Stimulated activated CD4-positive, alpha-beta T cell treated with anti-CD3 and anti-CD28 coated beads, TNF-alpha, amount 100 ng/mL, for 1 hour (primary cell): ENCODE measurements around the gene AGPAT2.
"Not testable (repeated sequence)": the region's sequence is repeated elsewhere in the genome, so short reads cannot be mapped to it uniquely, and the experiment has no call there.

Experiments
- DNase-seq, 3 donors: peaks; one replicate each; pipeline ENCODE4 v3.0.0-alpha.2; 2020; ENCODE audit warnings: low read depth in 3 of 3, low spot score in 1 of 3

AGPAT2 gene

GRCh38 chr9:136650021-136650420 is 37.2 kb downstream of the AGPAT2 start:
- DNase-seq: no peak

- no peak for DNase-seq
Measured at GRCh38 chr9:136648751-136649150, 38.5 kb downstream of the AGPAT2 start.

- DNase-seq: no peak
Measured at GRCh38 chr9:136646827-136647711, 40.2 kb downstream of the AGPAT2 start.

- DNase-seq: no peak
Measured at GRCh38 chr9:136645903-136646754, 41.1 kb downstream of the AGPAT2 start.

- no peak for DNase-seq
Measured at GRCh38 chr9:136645352-136645902, 41.8 kb downstream of the AGPAT2 start.

- peak; percentile 27 to 60 (median 40) for DNase-seq
Measured at GRCh38 chr9:136644593-136645351, 42.5 kb downstream of the AGPAT2 start.

- DNase-seq: no peak
Measured at GRCh38 chr9:136644343-136644592, 43.0 kb downstream of the AGPAT2 start.

GRCh38 chr9:136643596-136644342 is 43.5 kb downstream of the AGPAT2 start:
- DNase-seq: no peak

- no peak for DNase-seq
Measured at GRCh38 chr9:136642439-136642921, 44.8 kb downstream of the AGPAT2 start.

GRCh38 chr9:136640171-136641111 is 46.8 kb downstream of the AGPAT2 start:
- DNase-seq: no peak

GRCh38 chr9:136634904-136635303 is 52.4 kb downstream of the AGPAT2 start:
- DNase-seq: no peak

- not testable (repeated sequence) for DNase-seq
Measured at GRCh38 chr9:136632491-136633106, 54.7 kb downstream of the AGPAT2 start.

GRCh38 chr9:136632072-136632471 is 55.2 kb downstream of the AGPAT2 start:
- not testable (repeated sequence) for DNase-seq

- DNase-seq: peak; percentile 54 to 57 (median 55)
Measured at GRCh38 chr9:136631038-136632000, 55.9 kb downstream of the AGPAT2 start.

- DNase-seq: no peak
Measured at GRCh38 chr9:136630662-136630992, 56.6 kb downstream of the AGPAT2 start.

- peak; percentile 14 to 39 (median 15) for DNase-seq
Measured at GRCh38 chr9:136629879-136630661, 57.2 kb downstream of the AGPAT2 start.
